Measurements from ENCODE around the gene DMRT2.

DNA sequence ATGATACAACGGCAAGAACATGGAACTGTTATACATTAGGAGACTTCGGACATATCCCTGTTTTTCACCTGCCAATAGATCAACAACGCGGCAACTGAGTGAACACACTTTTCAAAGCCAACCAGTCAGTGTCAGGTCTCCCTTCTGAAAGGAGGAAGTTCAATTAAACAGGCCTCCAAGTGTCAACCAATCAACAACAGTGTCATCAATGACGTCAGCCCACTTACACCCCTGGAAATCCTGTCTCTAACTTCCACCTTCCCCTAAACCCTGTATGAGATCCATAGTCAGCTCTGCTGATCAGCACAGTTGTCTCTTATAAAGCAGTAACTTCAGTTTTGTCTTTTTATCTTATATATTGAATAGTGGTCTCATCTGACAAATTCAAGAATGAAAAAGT is 37.1 kb upstream of the DMRT2 start:
- TF ChIP-seq CTCF (IDR thresholded peaks at IDR 0.05; ENCODE audit: low read depth, low read length, poor library complexity, severe bottlenecking) (no peak), EZH2phosphoT487 (IDR thresholded peaks at IDR 0.05; ENCODE audit: borderline replicate concordance, low read length) (no peak)

Data from DOHH2 (cell line).